B cell (primary cell): Measurements from ENCODE around the gene PDE3A. TPM values are rescaled to one million over a fixed set of nuclear protein-coding genes. Genes with fewer than 3 reads are reported as not detected.

Experiments used
- ATAC-seq: fragments of 200-7000 bp; cut with Tn5 transposase; one replicate; pipeline ENCODE4 v1.10.0; 2021; ENCODE audit warnings: low read depth, mild to moderate bottlenecking, moderate number of reproducible peaks, moderate library complexity
- CTCF ChIA-PET: fragments of 350-600 bp; sonication (Branson Sonifier 250); formaldehyde crosslinking; loops from one replicate; lab custom pipeline; 2021; ENCODE audit warnings: antibody characterized with exemption, inconsistent platforms; lab: Charles Lee
- POLR2A ChIA-PET: fragments of 350-600 bp; sonication (Branson Sonifier 250); formaldehyde crosslinking; loops from one replicate; lab custom pipeline; 2021; ENCODE audit warnings: antibody characterized with exemption; lab: Charles Lee
- DNase-seq: peaks from one replicate; pipeline ENCODE4 v3.0.0; 2013
- H2AFZ ChIP-seq: 2 replicates; pipeline ENCODE4 v1.6.1; 2012; ENCODE audit warnings: mild to moderate bottlenecking, low read depth, low read length; ENCODE audit not compliant: insufficient read depth, poor library complexity, severe bottlenecking
- H3K27ac ChIP-seq, 2 donors: 1 replicate in 1 of 2; 2 replicates in 1 of 2; pipeline ENCODE4 v1.5.1; 2012 to 2013; ENCODE audit warnings: low read length in 2 of 2, mild to moderate bottlenecking in 2 of 2, moderate library complexity in 1 of 2
- H3K27me3 ChIP-seq, 4 experiments: fragments of 200-600 bp in 1 of 4; sonication (generic) in 1 of 4; replicated peaks in 1 of 4; 1 replicate in 2 of 4; 2 replicates in 2 of 4; pipeline versions ENCODE4 v1.6.1 to v1.7.0; 2013 to 2016; ENCODE audit warnings: low read length in 3 of 4, mild to moderate bottlenecking in 2 of 4, mixed read lengths in 1 of 4, moderate library complexity in 1 of 4; ENCODE audit not compliant: insufficient read depth in 4 of 4, control insufficient read depth in 3 of 4; ENCODE audit errors: control extremely low read depth in 1 of 4
- H3K36me3 ChIP-seq, 2 experiments: replicated peaks in 1 of 2; 1 replicate in 1 of 2; 2 replicates in 1 of 2; pipeline versions ENCODE4 v1.6.1 to v1.7.1; 2013; ENCODE audit warnings: low read length in 1 of 2; ENCODE audit not compliant: insufficient read depth in 2 of 2, control insufficient read depth in 1 of 2; ENCODE audit errors: control extremely low read depth in 1 of 2, extremely low read depth in 1 of 2
- H3K4me1 ChIP-seq, 2 donors: fragments of 200-600 bp in 1 of 2; sonication (generic) in 1 of 2; 1 replicate in 1 of 2; 2 replicates in 1 of 2; pipeline versions ENCODE4 v1.5.1 to v1.6.1; 2013 to 2017; ENCODE audit warnings: low read length in 2 of 2; ENCODE audit not compliant: control insufficient read depth in 2 of 2, insufficient read depth in 2 of 2
- H3K4me2 ChIP-seq: replicated peaks from 2 replicates; pipeline ENCODE3; 2012; ENCODE audit warnings: mild to moderate bottlenecking, low read depth, low read length; ENCODE audit not compliant: poor library complexity, severe bottlenecking
- H3K4me3 ChIP-seq, 5 experiments: fragments of 200-600 bp in 1 of 5; sonication (generic) in 1 of 5; 1 replicate in 3 of 5; 2 replicates in 2 of 5; pipeline versions ENCODE4 v1.5.1 to v1.7.0; 2011 to 2016; ENCODE audit warnings: low read length in 4 of 5, mild to moderate bottlenecking in 4 of 5, low read depth in 2 of 5, control low read depth in 1 of 5, moderate library complexity in 1 of 5; ENCODE audit not compliant: insufficient read depth in 1 of 5; ENCODE audit errors: control extremely low read depth in 1 of 5, extremely low read depth in 1 of 5
- H3K79me2 ChIP-seq: fragments of 200-600 bp; sonication (generic); one replicate; pipeline ENCODE4 v1.6.0; 2016; ENCODE audit warnings: low read length; ENCODE audit not compliant: control insufficient read depth, insufficient read depth
- H3K9ac ChIP-seq: fragments of 200-600 bp; sonication (generic); 2 replicates; pipeline ENCODE4 v1.6.1; 2017; ENCODE audit warnings: mild to moderate bottlenecking, low read length, moderate library complexity
- H3K9me3 ChIP-seq, 3 donors: one replicate each; pipeline versions ENCODE4 v1.6.1 to v1.7.1; 2013; ENCODE audit warnings: low read length in 2 of 3; ENCODE audit not compliant: control insufficient read depth in 2 of 3, insufficient read depth in 1 of 3; ENCODE audit errors: control extremely low read depth in 1 of 3
- H4K20me1 ChIP-seq: 2 replicates; pipeline ENCODE4 v1.6.0; 2012; ENCODE audit warnings: mild to moderate bottlenecking, low read length; ENCODE audit not compliant: insufficient read depth, control insufficient read depth, poor library complexity, severe bottlenecking
- H3K27ac Mint-ChIP-seq: one replicate; pipeline ENCODE4 v1.8.0; 2021; ENCODE audit warnings: mixed read lengths
- H3K27me3 Mint-ChIP-seq: one replicate; pipeline ENCODE4 v1.8.0; 2021; ENCODE audit warnings: mixed read lengths
- H3K4me1 Mint-ChIP-seq: one replicate; pipeline ENCODE4 v1.8.0; 2021; ENCODE audit warnings: mixed read lengths
- H3K4me3 Mint-ChIP-seq: one replicate; pipeline ENCODE4 v1.8.0; 2021; ENCODE audit warnings: mixed read lengths
- H3K9me3 Mint-ChIP-seq: one replicate; pipeline ENCODE4 v1.8.0; 2022; ENCODE audit warnings: mixed read lengths; ENCODE audit not compliant: insufficient read depth
- EZH2 ChIP-seq: IDR thresholded peaks from 2 replicates; pipeline ENCODE4 v1.6.1; 2012; ENCODE audit warnings: borderline replicate concordance, low read depth, mild to moderate bottlenecking, moderate library complexity, low read length; ENCODE audit not compliant: insufficient read depth, poor library complexity, severe bottlenecking
- WGBS: methylation state at CpG from one replicate; pipeline ENCODE4 v1.1.5; 2013; ENCODE audit warnings: missing lambda C conversion rate; ENCODE audit not compliant: insufficient coverage; 5-methylcytosine and 5-hydroxymethylcytosine counted together
- intact Hi-C: fragments of 100-400 bp; cut with micrococcal nuclease; formaldehyde crosslinking; loops from one replicate; pipeline ENCODE4 v1.10.0; 2022
- polyA plus RNA-seq: library from polyadenylated mRNA; depleted of rRNA; stranded (reverse); fragments of >200 nt; gene quantifications from 2 replicates; pipeline ENCODE4 v1.2.3, GENCODE V29; 2012
- total RNA-seq, 2 donors: library from RNA; stranded (reverse); fragments of 120-200 nt in 1 of 2; gene quantifications; 1 replicate in 1 of 2; 2 replicates in 1 of 2; pipeline versions ENCODE4 v1.2.3 to v1.2.4, GENCODE V29; 2013 to 2022
- TF ChIP-seq, protein P1 (sequence below): fragments of 200-600 bp; IDR thresholded peaks from one replicate; pipeline ENCODE4 v1.8.0; 2022; ENCODE audit warnings: antibody characterized with exemption, mild to moderate bottlenecking

The PDE3A gene
- total and polyA plus RNA-seq, 2 donors (not counting 1 experiment from before 2014, with no cell fraction given), result not detected

DNA sequence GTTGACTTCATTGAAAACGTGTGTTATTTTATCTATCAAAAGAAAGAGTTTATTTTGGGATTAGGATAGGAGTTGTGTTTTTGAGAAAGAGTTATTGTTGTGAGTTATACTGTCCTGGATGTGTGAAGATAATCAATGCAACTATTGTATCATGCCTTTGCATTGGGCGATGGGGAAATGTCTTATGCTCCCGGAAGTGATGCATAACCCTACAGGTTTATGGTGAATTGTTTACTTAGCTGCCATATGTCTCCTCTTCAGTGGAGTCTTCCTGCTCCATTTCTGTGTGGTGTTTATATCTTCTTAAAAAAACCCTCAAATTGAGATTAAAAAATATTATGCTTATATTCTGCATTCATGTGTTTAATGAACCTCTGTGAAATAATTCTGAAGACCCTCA is 6.5 kb downstream of the PDE3A start:
- Histone ChIP-seq H3K4me2 (no peak overlapping the region), H3K36me3 (no peaks in the 10 kb centered on the region), H3K27me3 (peaks cover 0 to 17% (median 4%) of the 10 kb centered on the region in 4 experiments), H3K27ac (no peak overlapping the region), H3K4me1 (no peaks in the 10 kb centered on the region), H3K4me3 (no peak overlapping the region), H4K20me1 (no peaks in the 10 kb centered on the region), H3K9me3 (peaks cover 0 to 3% (median 0%) of the 10 kb centered on the region in 3 donors), H2AFZ (no peak overlapping the region), H3K79me2 (no peaks in the 10 kb centered on the region), H3K9ac (no peak overlapping the region)
- no peak overlapping the region for H3K4me3 Mint-ChIP-seq
- TF ChIP-seq EZH2, result no peak
- TF ChIP-seq, protein P1, sequence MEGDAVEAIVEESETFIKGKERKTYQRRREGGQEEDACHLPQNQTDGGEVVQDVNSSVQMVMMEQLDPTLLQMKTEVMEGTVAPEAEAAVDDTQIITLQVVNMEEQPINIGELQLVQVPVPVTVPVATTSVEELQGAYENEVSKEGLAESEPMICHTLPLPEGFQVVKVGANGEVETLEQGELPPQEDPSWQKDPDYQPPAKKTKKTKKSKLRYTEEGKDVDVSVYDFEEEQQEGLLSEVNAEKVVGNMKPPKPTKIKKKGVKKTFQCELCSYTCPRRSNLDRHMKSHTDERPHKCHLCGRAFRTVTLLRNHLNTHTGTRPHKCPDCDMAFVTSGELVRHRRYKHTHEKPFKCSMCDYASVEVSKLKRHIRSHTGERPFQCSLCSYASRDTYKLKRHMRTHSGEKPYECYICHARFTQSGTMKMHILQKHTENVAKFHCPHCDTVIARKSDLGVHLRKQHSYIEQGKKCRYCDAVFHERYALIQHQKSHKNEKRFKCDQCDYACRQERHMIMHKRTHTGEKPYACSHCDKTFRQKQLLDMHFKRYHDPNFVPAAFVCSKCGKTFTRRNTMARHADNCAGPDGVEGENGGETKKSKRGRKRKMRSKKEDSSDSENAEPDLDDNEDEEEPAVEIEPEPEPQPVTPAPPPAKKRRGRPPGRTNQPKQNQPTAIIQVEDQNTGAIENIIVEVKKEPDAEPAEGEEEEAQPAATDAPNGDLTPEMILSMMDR, result no peak
- peaks cover 13% of the 10 kb centered on the region for H3K27me3 Mint-ChIP-seq
- no peaks in the 10 kb centered on the region for H3K9me3 Mint-ChIP-seq
- no peak for DNase-seq
- no peaks in the 10 kb centered on the region for H3K4me1 Mint-ChIP-seq
- no peak for ATAC-seq
- H3K27ac Mint-ChIP-seq, result no peak overlapping the region
- intact Hi-C loops, result no loop called here
- no CpG with 5 or more reads among the region's 3 CpGs for WGBS
- CTCF ChIA-PET, result no interaction called here
- POLR2A ChIA-PET, result no interaction called here

DNA sequence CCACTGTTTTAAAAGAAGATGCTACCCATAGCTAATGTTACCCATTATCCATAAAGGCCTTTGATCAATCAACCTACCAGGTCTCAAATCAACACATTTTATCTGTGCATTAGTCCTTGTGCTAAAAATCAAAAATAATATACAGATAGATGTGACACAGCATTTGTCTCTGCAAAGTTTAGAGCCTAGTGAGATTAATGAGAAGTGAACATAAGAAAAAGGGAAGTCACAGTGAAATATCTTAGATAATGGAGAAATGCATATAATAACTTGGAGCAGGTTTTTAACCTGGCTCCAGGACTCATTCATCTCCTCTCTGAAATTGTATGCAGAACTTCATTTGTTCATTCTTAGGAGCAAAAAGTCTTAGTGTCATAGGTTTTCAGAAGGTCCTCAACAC is 7.2 kb downstream of the PDE3A start:
- Mint-ChIP-seq H3K27ac (no peak overlapping the region), H3K9me3 (no peaks in the 10 kb centered on the region), H3K4me3 (no peak overlapping the region), H3K27me3 (peaks cover 7% of the 10 kb centered on the region), H3K4me1 (no peaks in the 10 kb centered on the region)
- H3K79me2 ChIP-seq, result no peaks in the 10 kb centered on the region
- no peaks in the 10 kb centered on the region for H3K36me3 ChIP-seq
- no peak overlapping the region for H3K4me3 ChIP-seq
- no peak for DNase-seq
- peaks cover 0 to 17% (median 2%) of the 10 kb centered on the region in 4 experiments for H3K27me3 ChIP-seq
- H3K9ac ChIP-seq, result no peak overlapping the region
- no peaks in the 10 kb centered on the region for H3K9me3 ChIP-seq
- TF ChIP-seq EZH2, result no peak
- TF ChIP-seq, protein P1, result no peak
- intact Hi-C loops, result no loop called here
- ChIA-PET POLR2A (no interaction called here), CTCF (no interaction called here)
- no peak overlapping the region for H2AFZ ChIP-seq
- no peak overlapping the region for H3K27ac ChIP-seq
- no peaks in the 10 kb centered on the region for H4K20me1 ChIP-seq
- no peaks in the 10 kb centered on the region for H3K4me1 ChIP-seq
- no peak overlapping the region for H3K4me2 ChIP-seq
- ATAC-seq, result no peak
